B cell (primary cell): ENCODE measurements around the gene CRAMP1.

ENCODE experiments used
- CTCF ChIP-seq: fragments of 200-600 bp; IDR thresholded peaks from one replicate; pipeline ENCODE4 v1.8.0; 2022; ENCODE audit warnings: antibody characterized with exemption, mild to moderate bottlenecking
- EZH2 ChIP-seq: IDR thresholded peaks from 2 replicates; pipeline ENCODE4 v1.6.1; 2012; ENCODE audit warnings: borderline replicate concordance, low read depth, mild to moderate bottlenecking, moderate library complexity, low read length; ENCODE audit not compliant: insufficient read depth, poor library complexity, severe bottlenecking

DNA sequence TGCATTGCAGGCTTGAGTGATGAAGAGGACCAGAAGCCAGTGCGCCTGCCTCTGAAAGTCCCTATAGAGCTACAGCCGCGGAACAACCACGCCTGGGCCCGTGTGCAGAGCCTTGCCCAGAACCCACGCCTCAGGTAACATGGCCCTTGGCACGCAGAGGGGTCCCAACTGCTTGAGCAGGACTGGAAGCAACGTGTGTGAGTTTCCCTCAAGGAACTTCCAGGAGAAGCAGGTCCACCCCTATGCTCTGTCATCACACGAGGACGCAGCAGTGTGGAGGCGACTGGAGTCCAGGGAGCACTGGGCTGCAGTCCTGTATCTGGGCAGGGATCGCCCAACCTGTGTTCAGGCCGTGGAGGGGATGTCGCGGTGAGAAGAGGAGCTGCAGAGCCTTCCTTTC is 40.9 kb downstream of the CRAMP1 start:
- TF ChIP-seq CTCF, result no peak
- no peak for TF ChIP-seq EZH2
